DOHH2 (cell line): Measurements from ENCODE around the gene TMPRSS9.

Source experiments
- H3F3A ChIP-seq: fragments of 200-600 bp; sonication (generic), shearing (Covaris generic); 2 replicates; pipeline ENCODE4 v1.6.0; 2016; ENCODE audit warnings: antibody characterized with exemption, mild to moderate bottlenecking; ENCODE audit not compliant: control insufficient read depth, insufficient read depth
- H3K27ac ChIP-seq: fragments of 200-600 bp; sonication (generic); 2 replicates; pipeline ENCODE4 v1.5.1; 2014; ENCODE audit warnings: low read depth, mild to moderate bottlenecking, low read length, moderate library complexity
- H3K27me3 ChIP-seq: fragments of 200-600 bp; sonication (generic); 2 replicates; pipeline ENCODE4 v1.6.1; 2014; ENCODE audit warnings: mild to moderate bottlenecking, low read length, mixed read lengths; ENCODE audit not compliant: control insufficient read depth
- H3K36me3 ChIP-seq: fragments of 200-600 bp; sonication (generic); 2 replicates; pipeline ENCODE4 v1.6.1; 2014; ENCODE audit warnings: mild to moderate bottlenecking, low read length, moderate library complexity, mixed read lengths; ENCODE audit not compliant: control insufficient read depth
- H3K4me1 ChIP-seq: fragments of 200-600 bp; sonication (generic); 2 replicates; pipeline ENCODE4 v1.6.1; 2014; ENCODE audit warnings: mild to moderate bottlenecking, low read length, mixed read lengths; ENCODE audit not compliant: control insufficient read depth
- H3K4me2 ChIP-seq: fragments of 200-600 bp; sonication (generic); 2 replicates; pipeline ENCODE4 v1.6.0; 2014; ENCODE audit warnings: mild to moderate bottlenecking, low read length, moderate library complexity
- H3K4me3 ChIP-seq: fragments of 200-600 bp; sonication (generic); 2 replicates; pipeline ENCODE4 v1.5.1; 2014; ENCODE audit warnings: mild to moderate bottlenecking, low read length, mixed read lengths
- H3K79me2 ChIP-seq: fragments of 200-600 bp; sonication (generic); 2 replicates; pipeline ENCODE4 v1.6.1; 2014; ENCODE audit warnings: mild to moderate bottlenecking, low read length, mixed read lengths; ENCODE audit not compliant: control insufficient read depth
- H3K9me2 ChIP-seq: fragments of 200-600 bp; sonication (generic); replicated peaks from 2 replicates; pipeline ENCODE4 v1.6.1; 2014; ENCODE audit warnings: mild to moderate bottlenecking, low read length, mixed read lengths; ENCODE audit not compliant: control insufficient read depth
- H3K9me3 ChIP-seq: fragments of 200-600 bp; sonication (generic); 2 replicates; pipeline ENCODE4 v1.6.1; 2014; ENCODE audit warnings: antibody characterized with exemption, low read length, mixed read lengths; ENCODE audit not compliant: control insufficient read depth, insufficient read depth
- H4K20me1 ChIP-seq: fragments of 200-600 bp; sonication (generic); 2 replicates; pipeline ENCODE4 v1.6.0; 2014; ENCODE audit warnings: low read depth, mild to moderate bottlenecking, antibody characterized with exemption, low read length, moderate library complexity; ENCODE audit not compliant: control insufficient read depth, insufficient read depth
- CTCF ChIP-seq: fragments of 200-600 bp; sonication (generic); IDR thresholded peaks from one replicate; pipeline ENCODE4 v1.5.1; 2014; ENCODE audit warnings: antibody characterized with exemption, mild to moderate bottlenecking, low read depth, low read length; ENCODE audit not compliant: poor library complexity, severe bottlenecking
- EZH2phosphoT487 ChIP-seq: fragments of 200-600 bp; sonication (generic); IDR thresholded peaks from 2 replicates; pipeline ENCODE4 v1.6.1; 2017; ENCODE audit warnings: borderline replicate concordance, mild to moderate bottlenecking, antibody characterized with exemption, low read length, moderate library complexity, mixed read lengths

The TMPRSS9 gene

DNA sequence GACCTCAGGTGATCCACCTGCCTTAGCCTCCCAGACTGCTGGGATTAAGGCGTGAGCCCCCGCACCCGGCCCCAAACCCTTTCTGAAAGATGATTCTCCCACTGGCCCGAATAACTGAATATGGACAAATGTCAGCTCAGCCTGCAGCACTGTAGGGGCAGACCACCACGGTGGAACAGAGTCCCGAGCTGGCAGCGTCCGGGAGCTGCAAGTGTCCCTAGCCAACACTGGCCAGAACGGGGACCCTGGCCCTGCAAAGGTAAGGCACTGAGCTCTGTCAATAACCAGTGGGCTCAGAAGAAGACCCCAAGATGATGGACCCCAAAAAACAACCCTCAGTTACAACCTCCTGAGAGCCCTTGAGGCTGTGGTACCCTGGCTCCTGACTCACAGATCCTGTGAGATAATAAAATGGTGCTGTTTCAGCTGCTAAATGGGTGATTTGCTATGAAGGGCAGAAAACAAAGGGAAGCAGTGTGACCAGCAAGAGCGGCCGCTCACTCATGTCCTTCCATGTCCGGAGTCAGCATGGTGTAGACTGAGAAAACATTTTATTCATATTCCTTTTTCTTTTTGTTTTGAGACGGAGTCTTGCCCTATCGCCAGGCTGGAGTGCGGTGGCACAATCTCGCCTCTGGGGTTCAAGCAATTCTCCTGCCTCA is 33.2 kb upstream of the TMPRSS9 start:
- Histone ChIP-seq H3K27me3 (no peaks in the 10 kb centered on the region), H4K20me1 (peaks cover 6% of the 10 kb centered on the region), H3F3A (peaks cover 9% of the 10 kb centered on the region), H3K9me2 (no peaks in the 10 kb centered on the region), H3K79me2 (peaks cover 79% of the 10 kb centered on the region), H3K9me3 (no peaks in the 10 kb centered on the region), H3K36me3 (peaks cover 67% of the 10 kb centered on the region), H3K27ac (no peak overlapping the region), H3K4me1 (peaks cover 62% of the 10 kb centered on the region), H3K4me3 (peak overlapping the region; percentile 92), H3K4me2 (peak overlapping the region; percentile 89)
- TF ChIP-seq EZH2phosphoT487, result no peak
- no peak for TF ChIP-seq CTCF

GRCh38 chr19:2327773-2328400 is 32.2 kb upstream of the TMPRSS9 start:
- peaks cover 73% of the 10 kb centered on the region for H3K4me1 ChIP-seq

DNA sequence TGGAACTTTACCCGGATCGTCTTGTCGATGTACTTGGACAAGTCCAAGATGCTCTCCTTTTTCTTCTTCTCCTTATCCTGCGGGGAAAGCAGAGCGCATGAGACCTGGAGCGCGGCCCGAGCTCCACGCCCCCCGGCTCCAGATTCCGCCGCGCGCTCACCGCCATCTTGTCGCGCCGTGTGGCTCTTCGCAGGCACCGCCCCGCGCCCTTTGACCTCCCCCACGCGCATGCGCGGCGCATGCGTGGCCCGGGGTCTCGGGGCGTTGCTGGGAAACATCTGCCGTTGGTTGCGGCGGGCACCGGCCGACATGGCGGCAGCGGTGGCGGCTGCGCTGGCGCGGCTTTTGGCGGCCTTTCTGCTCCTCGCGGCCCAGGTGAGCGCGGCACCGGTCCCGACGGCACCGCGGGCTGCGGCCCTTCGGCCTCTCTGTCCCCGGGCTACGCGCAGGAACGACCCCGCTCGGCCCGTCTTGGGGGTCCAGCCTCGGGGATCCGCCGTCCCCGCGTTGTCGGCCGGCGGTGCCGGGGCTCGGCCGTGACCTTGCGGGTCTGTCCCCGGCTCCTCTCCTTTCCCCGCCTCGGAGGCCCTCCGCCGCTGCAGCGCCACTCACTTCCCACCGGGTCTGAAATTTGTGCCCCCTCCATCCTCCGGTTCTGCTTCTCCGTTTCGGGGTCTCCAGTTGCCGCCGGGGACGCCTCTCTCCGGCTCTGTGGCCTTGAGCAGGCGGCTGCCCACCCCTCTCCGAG is 31.5 kb upstream of the TMPRSS9 start, which contains the start of the genes LSM7 and SPPL2B:
Gene LSM7 (minus strand): TSS at position 186 of the 748 bp plus-strand sequence. CDS start 20 bp downstream, at position 166.
Gene SPPL2B (plus strand): TSS at position 284 of the 748 bp plus-strand sequence. CDS start 26 bp downstream, at position 310.
- TF ChIP-seq EZH2phosphoT487 (no peak), CTCF (no peak)
- Histone ChIP-seq H4K20me1 (peaks cover 6% of the 10 kb centered on the region), H3K79me2 (peaks cover 92% of the 10 kb centered on the region), H3K4me3 (peak within 1 kb of the TSS; percentile 92), H3K4me1 (peaks cover 80% of the 10 kb centered on the region), H3K36me3 (peaks cover 57% of the 10 kb centered on the region), H3K9me3 (peaks cover 3% of the 10 kb centered on the region; the same call in 1 of the 2 replicates), H3F3A (peaks cover 11% of the 10 kb centered on the region), H3K4me2 (peak within 1 kb of the TSS; percentile 89), H3K27ac (peak within 1 kb of the TSS; percentile 58), H3K9me2 (no peaks in the 10 kb centered on the region), H3K27me3 (no peaks in the 10 kb centered on the region)

More at GRCh38 chr19:2327773-2328400, 32.2 kb upstream of the TMPRSS9 start:
- Histone ChIP-seq H3K9me3 (no peaks in the 10 kb centered on the region), H3K4me2 (peak overlapping the region; percentile 89), H3K4me3 (peak overlapping the region; percentile 92), H3K27me3 (no peaks in the 10 kb centered on the region), H3K27ac (peak overlapping the region; percentile 58), H3K9me2 (no peaks in the 10 kb centered on the region), H3F3A (peaks cover 11% of the 10 kb centered on the region), H3K79me2 (peaks cover 87% of the 10 kb centered on the region), H4K20me1 (peaks cover 6% of the 10 kb centered on the region), H3K36me3 (peaks cover 60% of the 10 kb centered on the region)
- TF ChIP-seq CTCF, result no peak
- TF ChIP-seq EZH2phosphoT487, result no peak
